AG09309 (cell line): ENCODE results near the gene MAP6.

Experiments used
- DNase-seq: peaks from one replicate; pipeline ENCODE4 v3.0.0-alpha.2; 2010; ENCODE audit warnings: low read depth
- H3K4me3 ChIP-seq: 2 replicates; pipeline ENCODE4 v1.5.1; 2011; ENCODE audit warnings: mild to moderate bottlenecking, low read depth, low read length, moderate library complexity; ENCODE audit not compliant: control insufficient read depth
- CTCF ChIP-seq: IDR thresholded peaks from 2 replicates; pipeline ENCODE4 v1.5.1; 2011; ENCODE audit warnings: mild to moderate bottlenecking, low read depth, low read length, inconsistent platforms; ENCODE audit not compliant: insufficient read depth, control insufficient read depth; ENCODE audit errors: missing control alignments

Gene MAP6

GRCh38 chr11:75557666-75558494 lies 111.0 kb downstream of the MAP6 start:
- DNase-seq: peak; percentile 84
- no peak for TF ChIP-seq CTCF
- H3K4me3 ChIP-seq: no peak overlapping the region

- no peak for TF ChIP-seq CTCF
- H3K4me3 ChIP-seq: no peak overlapping the region
- no peak for DNase-seq
These were observed 112.6 kb downstream of the MAP6 start for GRCh38 chr11:75556275-75556674.

- TF ChIP-seq CTCF: no peak
- no peak overlapping the region for H3K4me3 ChIP-seq
- no peak for DNase-seq
These were observed 113.6 kb downstream of the MAP6 start for GRCh38 chr11:75555079-75555811.

- no peak for TF ChIP-seq CTCF
- DNase-seq: peak; percentile 99
- H3K4me3 ChIP-seq: peak overlapping the region; percentile 5
These were observed 114.4 kb downstream of the MAP6 start for GRCh38 chr11:75554258-75555022.

GRCh38 chr11:75553889-75554257 lies 115.0 kb downstream of the MAP6 start:
- no peak for TF ChIP-seq CTCF
- no peak overlapping the region for H3K4me3 ChIP-seq
- no peak for DNase-seq

GRCh38 chr11:75553182-75553581 lies 115.7 kb downstream of the MAP6 start:
- no peak for DNase-seq
- no peak overlapping the region for H3K4me3 ChIP-seq
- TF ChIP-seq CTCF: no peak
